ENCODE measurements around the gene SIK1.
"Not testable (repeated sequence)": the region's sequence is repeated elsewhere in the genome, so short reads cannot be mapped to it uniquely, and the experiment has no call there.

The SIK1 gene

DNA sequence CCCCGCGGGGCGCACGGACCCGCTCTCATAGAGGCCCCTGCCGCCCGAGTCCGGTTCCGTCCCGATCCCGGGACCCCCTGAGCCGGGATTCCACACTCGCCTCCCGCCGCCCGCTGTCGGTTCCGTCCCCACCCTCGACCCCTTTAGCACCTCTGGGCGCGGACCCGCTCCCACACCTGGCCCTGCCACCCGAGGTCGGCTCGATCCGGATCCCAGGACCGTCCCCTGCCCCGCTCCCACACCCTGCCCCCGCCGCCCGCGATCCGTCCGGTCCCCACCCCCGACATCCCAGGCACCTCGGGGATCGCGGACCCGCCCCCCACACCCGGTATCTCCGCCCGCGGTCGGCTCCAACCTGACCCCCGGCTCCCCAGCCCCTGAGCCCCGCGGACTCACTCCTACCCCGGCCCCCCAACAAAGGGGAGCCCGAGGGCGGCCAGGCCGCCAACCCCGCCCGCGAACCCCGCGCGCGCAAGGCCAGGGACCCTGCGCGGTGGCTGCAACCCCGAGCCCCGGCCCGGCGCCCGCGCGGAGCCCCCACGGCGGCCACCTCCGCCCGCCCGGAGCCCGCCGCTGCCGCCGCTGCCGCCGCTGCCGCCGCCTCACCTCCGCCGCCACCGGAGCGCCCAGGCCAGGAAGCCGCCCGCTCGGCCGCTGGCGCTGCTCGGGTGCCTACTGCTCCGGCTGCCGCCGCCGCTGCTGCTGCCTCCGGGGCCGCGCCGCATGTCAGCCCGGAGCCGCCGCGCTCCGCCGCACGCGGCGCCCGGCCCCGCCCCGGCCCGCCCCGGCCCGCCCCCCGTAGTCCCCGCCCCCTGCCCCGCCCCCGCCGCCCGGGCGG lies at the start of gene SIK1:
SIK1 (minus strand) TSS at position 728 of the 838 bp plus-strand sequence. CDS start 953 bp downstream, outside the sequence.
- H3K4me3 ChIP-seq (ENCODE audit: low read length); H3K4me1 ChIP-seq (ENCODE audit: control insufficient read depth, insufficient read depth, low read length); H3K36me3 ChIP-seq (ENCODE audit: control insufficient read depth, insufficient read depth, low read length); H3K9ac ChIP-seq (ENCODE audit: low read length); H3K27ac ChIP-seq (ENCODE audit: low read depth, low read length); H3K27me3 ChIP-seq (ENCODE audit: control insufficient read depth, insufficient read depth, low read length): not testable (repeated sequence)

DNA sequence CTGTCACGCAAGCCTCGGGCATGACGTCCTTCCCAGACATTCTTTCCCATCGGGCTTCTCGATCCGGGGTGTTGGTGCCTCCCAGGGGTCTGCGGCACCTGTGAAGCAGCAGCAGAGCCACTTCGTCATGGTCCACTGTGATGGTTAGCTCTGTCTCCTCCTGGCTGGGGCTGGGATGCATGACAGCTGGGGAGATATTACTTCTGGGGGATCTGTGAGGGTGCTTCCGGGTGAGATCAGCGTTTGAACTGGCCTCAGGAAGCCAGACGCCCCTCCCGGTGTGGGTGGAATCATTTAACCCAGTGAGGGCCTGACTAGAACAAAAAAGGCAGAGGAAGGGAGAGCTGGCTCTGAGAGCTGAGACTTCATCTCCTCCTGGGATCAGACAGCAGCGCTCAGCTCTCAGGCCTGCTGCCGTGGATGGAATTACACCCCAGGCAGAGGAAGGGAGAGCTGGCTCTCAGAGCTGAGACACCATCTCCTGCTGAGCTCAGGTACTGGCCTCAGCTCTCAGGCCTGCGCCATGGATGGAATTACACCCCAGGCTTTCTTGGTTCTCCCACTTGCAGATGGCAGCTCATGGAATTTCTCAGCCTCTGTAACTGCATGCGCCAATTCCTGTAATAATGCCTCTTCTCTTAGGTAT lies 44.8 kb upstream of the SIK1 start:
- H3K27me3 ChIP-seq (ENCODE audit: control insufficient read depth, insufficient read depth, low read length); H3K27ac ChIP-seq (ENCODE audit: low read depth, low read length); H3K4me1 ChIP-seq (ENCODE audit: control insufficient read depth, insufficient read depth, low read length); H3K4me3 ChIP-seq (ENCODE audit: low read length); H3K9ac ChIP-seq (ENCODE audit: low read length); H3K36me3 ChIP-seq (ENCODE audit: control insufficient read depth, insufficient read depth, low read length): not testable (repeated sequence)

- H3K9ac ChIP-seq (ENCODE audit: low read length); H3K27ac ChIP-seq (ENCODE audit: low read depth, low read length); H3K4me3 ChIP-seq (ENCODE audit: low read length); H3K27me3 ChIP-seq (ENCODE audit: control insufficient read depth, insufficient read depth, low read length); H3K36me3 ChIP-seq (ENCODE audit: control insufficient read depth, insufficient read depth, low read length); H3K4me1 ChIP-seq (ENCODE audit: control insufficient read depth, insufficient read depth, low read length): not testable (repeated sequence)
Measured at GRCh38 chr21:43469719-43470458, 43.0 kb upstream of the SIK1 start.

DNA sequence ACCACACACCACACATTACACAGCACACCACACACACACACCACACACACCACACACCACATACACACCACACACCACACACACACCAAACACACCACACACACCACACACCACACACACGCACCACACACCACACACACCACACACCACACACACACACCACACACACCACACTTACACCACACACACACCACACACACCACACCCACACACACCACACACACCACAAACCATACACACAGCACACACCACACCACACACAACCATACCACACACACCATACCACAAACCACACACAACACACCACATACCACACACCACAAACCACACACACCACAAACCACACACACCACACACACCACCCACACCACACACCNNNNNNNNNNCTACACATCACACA lies 40.9 kb upstream of the SIK1 start:
- no peak overlapping the region for H3K4me3 ChIP-seq (ENCODE audit: low read length)

GRCh38 chr21:43465159-43465558 lies 38.2 kb upstream of the SIK1 start:
- not testable (repeated sequence) for H3K27ac ChIP-seq (ENCODE audit: low read depth, low read length); H3K27me3 ChIP-seq (ENCODE audit: control insufficient read depth, insufficient read depth, low read length); H3K36me3 ChIP-seq (ENCODE audit: control insufficient read depth, insufficient read depth, low read length); H3K9ac ChIP-seq (ENCODE audit: low read length); H3K4me3 ChIP-seq (ENCODE audit: low read length); H3K4me1 ChIP-seq (ENCODE audit: control insufficient read depth, insufficient read depth, low read length)

More for the DNA sequence above, 40.9 kb upstream of the SIK1 start:
- no peak overlapping the region for H3K27ac ChIP-seq (ENCODE audit: low read depth, low read length)
- no peak overlapping the region for H3K9ac ChIP-seq (ENCODE audit: low read length)
- H3K36me3 ChIP-seq (ENCODE audit: control insufficient read depth, insufficient read depth, low read length) = no peaks in the 10 kb centered on the region
- H3K4me1 ChIP-seq (ENCODE audit: control insufficient read depth, insufficient read depth, low read length) = no peaks in the 10 kb centered on the region
- no peaks in the 10 kb centered on the region for H3K27me3 ChIP-seq (ENCODE audit: control insufficient read depth, insufficient read depth, low read length)

DNA sequence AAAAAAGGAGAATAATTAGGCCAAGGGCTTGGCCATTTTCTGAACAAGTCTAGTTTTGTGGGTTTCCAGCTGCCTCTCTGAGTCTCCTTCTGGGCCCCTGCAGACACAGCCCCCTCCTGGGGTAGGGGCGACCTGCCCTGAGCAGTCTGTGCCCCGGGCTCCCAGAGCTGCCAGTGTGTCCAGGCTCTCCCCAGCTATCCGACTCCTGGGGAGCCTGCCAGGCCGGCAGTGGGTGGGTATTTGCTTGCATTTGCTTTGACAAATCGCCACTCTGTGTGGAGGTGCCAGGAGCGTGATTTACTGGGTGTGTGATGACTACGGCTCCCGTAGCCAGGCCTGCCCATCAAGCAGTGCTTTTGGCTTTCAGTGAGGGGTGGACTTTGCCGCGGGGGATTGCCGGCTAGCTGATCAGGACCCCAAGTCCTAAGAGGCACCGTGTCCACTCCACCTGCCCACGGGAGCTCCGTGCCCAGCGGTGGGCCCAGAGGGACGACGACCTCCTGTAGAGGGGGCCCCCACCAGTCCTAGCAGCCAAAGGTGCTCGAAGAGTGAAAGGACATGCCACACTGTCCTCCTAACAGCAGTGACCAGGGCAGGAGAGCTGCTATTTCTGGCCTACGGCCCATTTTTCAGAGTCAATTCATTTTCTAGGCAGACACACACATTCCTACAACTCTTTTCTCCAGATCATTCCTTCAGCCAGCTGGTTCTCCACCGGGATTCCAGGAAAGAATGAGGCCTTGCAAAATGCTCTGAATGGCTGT lies 36.7 kb upstream of the SIK1 start:
- not testable (repeated sequence) for H3K4me1 ChIP-seq (ENCODE audit: control insufficient read depth, insufficient read depth, low read length); H3K27me3 ChIP-seq (ENCODE audit: control insufficient read depth, insufficient read depth, low read length); H3K36me3 ChIP-seq (ENCODE audit: control insufficient read depth, insufficient read depth, low read length); H3K27ac ChIP-seq (ENCODE audit: low read depth, low read length); H3K9ac ChIP-seq (ENCODE audit: low read length); H3K4me3 ChIP-seq (ENCODE audit: low read length)

GRCh38 chr21:43462932-43463331 lies 36.0 kb upstream of the SIK1 start:
- not testable (repeated sequence) for H3K4me1 ChIP-seq (ENCODE audit: control insufficient read depth, insufficient read depth, low read length); H3K36me3 ChIP-seq (ENCODE audit: control insufficient read depth, insufficient read depth, low read length); H3K27ac ChIP-seq (ENCODE audit: low read depth, low read length); H3K27me3 ChIP-seq (ENCODE audit: control insufficient read depth, insufficient read depth, low read length); H3K4me3 ChIP-seq (ENCODE audit: low read length); H3K9ac ChIP-seq (ENCODE audit: low read length)

DNA sequence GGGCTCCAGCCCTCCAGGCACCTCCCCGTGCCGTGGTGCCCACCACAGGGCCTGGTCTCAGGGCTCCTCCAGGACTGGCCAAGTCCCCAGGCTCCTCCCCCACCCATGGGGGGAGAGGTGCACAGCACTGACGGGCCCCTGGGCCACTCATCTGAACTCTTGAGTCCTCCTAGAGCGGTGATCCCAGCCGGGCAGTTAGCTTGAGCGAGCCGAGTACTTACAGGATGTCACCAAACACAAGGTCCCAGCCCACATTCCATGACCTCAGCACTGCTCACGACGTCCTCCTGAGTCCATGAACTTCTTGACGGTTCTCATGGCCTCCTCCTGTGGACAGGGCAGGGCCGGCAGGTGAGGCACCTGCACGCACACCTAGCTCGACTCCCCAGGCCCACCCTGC lies 33.5 kb upstream of the SIK1 start:
- not testable (repeated sequence) for H3K4me3 ChIP-seq (ENCODE audit: low read length); H3K36me3 ChIP-seq (ENCODE audit: control insufficient read depth, insufficient read depth, low read length); H3K27ac ChIP-seq (ENCODE audit: low read depth, low read length); H3K27me3 ChIP-seq (ENCODE audit: control insufficient read depth, insufficient read depth, low read length); H3K4me1 ChIP-seq (ENCODE audit: control insufficient read depth, insufficient read depth, low read length); H3K9ac ChIP-seq (ENCODE audit: low read length)

GRCh38 chr21:43458995-43459394 lies 32.1 kb upstream of the SIK1 start:
- not testable (repeated sequence) for H3K9ac ChIP-seq (ENCODE audit: low read length); H3K27ac ChIP-seq (ENCODE audit: low read depth, low read length); H3K4me3 ChIP-seq (ENCODE audit: low read length); H3K27me3 ChIP-seq (ENCODE audit: control insufficient read depth, insufficient read depth, low read length); H3K4me1 ChIP-seq (ENCODE audit: control insufficient read depth, insufficient read depth, low read length); H3K36me3 ChIP-seq (ENCODE audit: control insufficient read depth, insufficient read depth, low read length)

- not testable (repeated sequence) for H3K9ac ChIP-seq (ENCODE audit: low read length); H3K27ac ChIP-seq (ENCODE audit: low read depth, low read length); H3K27me3 ChIP-seq (ENCODE audit: control insufficient read depth, insufficient read depth, low read length); H3K4me1 ChIP-seq (ENCODE audit: control insufficient read depth, insufficient read depth, low read length); H3K4me3 ChIP-seq (ENCODE audit: low read length); H3K36me3 ChIP-seq (ENCODE audit: control insufficient read depth, insufficient read depth, low read length)
Measured at GRCh38 chr21:43456616-43457314, 29.8 kb upstream of the SIK1 start.

- not testable (repeated sequence) for H3K4me3 ChIP-seq (ENCODE audit: low read length); H3K36me3 ChIP-seq (ENCODE audit: control insufficient read depth, insufficient read depth, low read length); H3K27ac ChIP-seq (ENCODE audit: low read depth, low read length); H3K27me3 ChIP-seq (ENCODE audit: control insufficient read depth, insufficient read depth, low read length); H3K9ac ChIP-seq (ENCODE audit: low read length); H3K4me1 ChIP-seq (ENCODE audit: control insufficient read depth, insufficient read depth, low read length)
Measured at GRCh38 chr21:43455717-43456116, 28.8 kb upstream of the SIK1 start.

GRCh38 chr21:43454176-43454575 lies 27.2 kb upstream of the SIK1 start:
- not testable (repeated sequence) for H3K27ac ChIP-seq (ENCODE audit: low read depth, low read length); H3K4me3 ChIP-seq (ENCODE audit: low read length); H3K36me3 ChIP-seq (ENCODE audit: control insufficient read depth, insufficient read depth, low read length); H3K9ac ChIP-seq (ENCODE audit: low read length); H3K27me3 ChIP-seq (ENCODE audit: control insufficient read depth, insufficient read depth, low read length); H3K4me1 ChIP-seq (ENCODE audit: control insufficient read depth, insufficient read depth, low read length)

Measured in rectal smooth muscle tissue (tissue), 1 donor.